GM12878 (cell line): ENCODE data around the gene R3HDM2. TPM values are rescaled to one million over a fixed set of nuclear protein-coding genes. Genes with fewer than 3 reads are reported as not detected.
A peak's percentile ranks its signal among the peaks of the same experiment; 100 is the strongest.

ENCODE experiments used
- ATAC-seq: fragments of 200-7000 bp; cut with Tn5 transposase; 3 replicates; pipeline ENCODE4 v1.9.1; 2020; ENCODE audit warnings: mild to moderate bottlenecking, moderate library complexity
- BruUV-seq: library from RNA; stranded (reverse); fragments of 400-500 nt; replicated peaks from 2 replicates; lab custom pipeline; 2021; lab: Mats Ljungman, UMichigan
- CTCF ChIA-PET: fragments of 300-600 bp; sonication (Branson Sonifier 250); formaldehyde crosslinking; extraction: SDS; loops from one replicate; lab custom pipeline; 2021; ENCODE audit warnings: inconsistent platforms; lab: Yijun Ruan, JAX
- POLR2A ChIA-PET: fragments of 350-600 bp; formaldehyde crosslinking; extraction: SDS; loops from one replicate; lab custom pipeline; 2021; ENCODE audit warnings: inconsistent platforms; lab: Charles Lee
- RAD21 ChIA-PET: fragments of 300-600 bp; sonication (Branson Sonifier 250); formaldehyde crosslinking; loops from one replicate; lab custom pipeline; 2023; ENCODE audit warnings: antibody characterized with exemption; ENCODE audit not compliant: unreplicated experiment; lab: Charles Lee
- SMC1A ChIA-PET: fragments of 300-600 bp; sonication (Branson Sonifier 250); formaldehyde crosslinking; loops from one replicate; lab custom pipeline; 2023; ENCODE audit not compliant: unreplicated experiment, uncharacterized antibody; lab: Charles Lee
- DNase-seq: peaks from one replicate; pipeline ENCODE4 v3.0.0-alpha.2; 2011; ENCODE audit warnings: low read depth, low spot score
- FAIRE-seq: peaks from 3 replicates; lab custom pipeline; 2011; peaks lifted over from hg19 to GRCh38; lab: Jason Lieb, UNC
- H2AFZ ChIP-seq: 2 replicates; pipeline ENCODE4 v1.6.0; 2011; ENCODE audit warnings: low read depth, low read length, control low read depth; ENCODE audit not compliant: control insufficient read depth
- H3K27ac ChIP-seq: 2 replicates; pipeline ENCODE4 v1.5.1; 2011; ENCODE audit warnings: control low read depth; ENCODE audit not compliant: control insufficient read depth, insufficient read depth
- H3K27me3 ChIP-seq, 2 experiments: replicated peaks in 1 of 2; 2 replicates each; pipeline versions ENCODE4 v1.6.0 to v1.6.1; 2011; ENCODE audit warnings: low read length in 1 of 2; ENCODE audit not compliant: control insufficient read depth in 2 of 2, insufficient read depth in 2 of 2
- H3K36me3 ChIP-seq, 2 experiments: 2 replicates each; pipeline ENCODE4 v1.5.1; 2011; ENCODE audit warnings: low read length in 1 of 2; ENCODE audit not compliant: control insufficient read depth in 2 of 2, insufficient read depth in 2 of 2
- H3K4me1 ChIP-seq: 2 replicates; pipeline ENCODE4 v1.6.1; 2011; ENCODE audit warnings: mild to moderate bottlenecking, low read length, moderate library complexity, mixed read lengths; ENCODE audit not compliant: control insufficient read depth, insufficient read depth
- H3K4me2 ChIP-seq: 2 replicates; pipeline ENCODE4 v1.6.0; 2011; ENCODE audit warnings: control low read depth; ENCODE audit not compliant: control insufficient read depth, insufficient read depth
- H3K4me3 ChIP-seq: fragments of 200-600 bp; sonication (generic); 2 replicates; pipeline ENCODE4 v1.5.1; 2016
- H3K79me2 ChIP-seq: 2 replicates; pipeline ENCODE4 v1.6.0; 2011; ENCODE audit warnings: low read length; ENCODE audit not compliant: control insufficient read depth, insufficient read depth
- H3K9ac ChIP-seq: 2 replicates; pipeline ENCODE4 v1.8.0; 2011; ENCODE audit warnings: low read length, control low read depth, mixed read lengths; ENCODE audit not compliant: control insufficient read depth, insufficient read depth
- H3K9me3 ChIP-seq: replicated peaks from 3 replicates; pipeline ENCODE4 v1.5.1; 2011; ENCODE audit warnings: mild to moderate bottlenecking, low read length; ENCODE audit not compliant: control insufficient read depth, insufficient read depth
- H4K20me1 ChIP-seq: 2 replicates; pipeline ENCODE4 v1.6.0; 2011; ENCODE audit not compliant: control insufficient read depth, insufficient read depth
- RUNX3 ChIP-seq: IDR thresholded peaks from 2 replicates; pipeline ENCODE4 v1.6.1; 2012; ENCODE audit warnings: low read length, inconsistent platforms
- YBX1 ChIP-seq: fragments of 450-650 bp; IDR thresholded peaks from 2 replicates; pipeline ENCODE4 v1.6.1; 2016; ENCODE audit warnings: antibody characterized with exemption
- ZNF384 ChIP-seq: IDR thresholded peaks from 2 replicates; pipeline ENCODE4 v1.6.1; 2012; ENCODE audit warnings: low read depth, mild to moderate bottlenecking, low read length, improper control_type of control experiment, borderline replicate concordance
- WGBS: methylation state at CpG from one replicate; pipeline ENCODE4 v1.1.6; 2016; ENCODE audit warnings: low lambda C conversion rate; ENCODE audit not compliant: insufficient replicate concordance, insufficient coverage; ENCODE audit errors: missing lambda C conversion rate; 5-methylcytosine and 5-hydroxymethylcytosine counted together
- in situ Hi-C: fragments of 300-500 bp; cut with MboI; formaldehyde crosslinking; loops from 9 replicates; pipeline ENCODE4 v1.14.3; 2018; ENCODE audit warnings: mixed read lengths
- intact Hi-C: fragments of 100-400 bp; cut with micrococcal nuclease; formaldehyde crosslinking; loops from one replicate; pipeline ENCODE4 v1.14.2; 2022; ENCODE audit not compliant: unreplicated experiment
- polyA plus RNA-seq, 11 experiments: library from polyadenylated mRNA; depleted of rRNA in 4 of 11; unstranded in 6 of 11; stranded (reverse) in 5 of 11; fragments of >200 nt; fragmentation: Nextera tagmentation in 4 of 11; fragmentation: Illumina TruSeq in 1 of 11; extraction: Ambion mirVana in 4 of 11; extraction: Trizol in 1 of 11; gene quantifications; 1 replicate in 1 of 11; 2 replicates in 10 of 11; pipeline versions ENCODE4 v1.2.1 to v1.2.3, GENCODE V29; 2011 to 2016; ENCODE audit warnings: inconsistent platforms in 2 of 11, missing spikeins in 2 of 11, low read depth in 1 of 11
- total RNA-seq, 4 experiments: library from RNA; depleted of rRNA in 3 of 4; stranded (reverse); fragments of >200 nt in 3 of 4; fragmentation: Illumina TruSeq in 1 of 4; extraction: Trizol in 1 of 4; gene quantifications; 2 replicates each; pipeline versions ENCODE4 v1.2.1 to v1.2.3, GENCODE V29; 2013 to 2021
- TF ChIP-seq, protein P1 (sequence below): fragments of 450-650 bp; IDR thresholded peaks from 2 replicates; pipeline ENCODE4 v1.6.1; 2017; ENCODE audit warnings: mild to moderate bottlenecking, moderate library complexity

R3HDM2 gene
- total and polyA plus RNA-seq, 10 of the 15 experiments (the other 5 are each of a cell fraction or from before 2014, with no cell fraction given) = 4.6 to 26.1 (median 11.2) TPM

GRCh38 chr12:57435293-57435692, 4.5 kb upstream of the R3HDM2 start:
- intact Hi-C loops (no loop called here), in situ Hi-C loops (no loop called here)
- no peaks in the 10 kb centered on the region for H3K9me3 ChIP-seq
- no peaks in the 10 kb centered on the region for H3K27me3 ChIP-seq
- H3K4me2 ChIP-seq = no peak overlapping the region
- no peaks in the 10 kb centered on the region for H3K36me3 ChIP-seq
- ATAC-seq = no peak
- H4K20me1 ChIP-seq = no peaks in the 10 kb centered on the region
- 41% methylated on average over 4 of the region's 4 CpGs for WGBS
- ChIA-PET SMC1A (interaction anchor here (1.0 to 1.4 kb wide), 4 partner anchors 17 to 146 kb away, joined by 3 to 4 read pairs (median 4); no protein-coding TSS in a partner anchor), RAD21 (interaction anchor here (1.9 to 4.6 kb wide), 2 partner anchors 18 to 23 kb away, joined by 4 to 31 read pairs; no protein-coding TSS in a partner anchor), CTCF (interaction anchor here (0.6 to 3.3 kb wide), 9 partner anchors 10 to 368 kb away, joined by 3 to 20 read pairs (median 4); partner anchors contain the start of gene INHBE), POLR2A (no interaction called here)
- no peak for DNase-seq
- BruUV-seq = no TSS peak
- H3K4me1 ChIP-seq = peaks cover 5% of the 10 kb centered on the region; the same call in 1 of the 2 replicates
- FAIRE-seq = no peak
- TF ChIP-seq, protein P1, sequence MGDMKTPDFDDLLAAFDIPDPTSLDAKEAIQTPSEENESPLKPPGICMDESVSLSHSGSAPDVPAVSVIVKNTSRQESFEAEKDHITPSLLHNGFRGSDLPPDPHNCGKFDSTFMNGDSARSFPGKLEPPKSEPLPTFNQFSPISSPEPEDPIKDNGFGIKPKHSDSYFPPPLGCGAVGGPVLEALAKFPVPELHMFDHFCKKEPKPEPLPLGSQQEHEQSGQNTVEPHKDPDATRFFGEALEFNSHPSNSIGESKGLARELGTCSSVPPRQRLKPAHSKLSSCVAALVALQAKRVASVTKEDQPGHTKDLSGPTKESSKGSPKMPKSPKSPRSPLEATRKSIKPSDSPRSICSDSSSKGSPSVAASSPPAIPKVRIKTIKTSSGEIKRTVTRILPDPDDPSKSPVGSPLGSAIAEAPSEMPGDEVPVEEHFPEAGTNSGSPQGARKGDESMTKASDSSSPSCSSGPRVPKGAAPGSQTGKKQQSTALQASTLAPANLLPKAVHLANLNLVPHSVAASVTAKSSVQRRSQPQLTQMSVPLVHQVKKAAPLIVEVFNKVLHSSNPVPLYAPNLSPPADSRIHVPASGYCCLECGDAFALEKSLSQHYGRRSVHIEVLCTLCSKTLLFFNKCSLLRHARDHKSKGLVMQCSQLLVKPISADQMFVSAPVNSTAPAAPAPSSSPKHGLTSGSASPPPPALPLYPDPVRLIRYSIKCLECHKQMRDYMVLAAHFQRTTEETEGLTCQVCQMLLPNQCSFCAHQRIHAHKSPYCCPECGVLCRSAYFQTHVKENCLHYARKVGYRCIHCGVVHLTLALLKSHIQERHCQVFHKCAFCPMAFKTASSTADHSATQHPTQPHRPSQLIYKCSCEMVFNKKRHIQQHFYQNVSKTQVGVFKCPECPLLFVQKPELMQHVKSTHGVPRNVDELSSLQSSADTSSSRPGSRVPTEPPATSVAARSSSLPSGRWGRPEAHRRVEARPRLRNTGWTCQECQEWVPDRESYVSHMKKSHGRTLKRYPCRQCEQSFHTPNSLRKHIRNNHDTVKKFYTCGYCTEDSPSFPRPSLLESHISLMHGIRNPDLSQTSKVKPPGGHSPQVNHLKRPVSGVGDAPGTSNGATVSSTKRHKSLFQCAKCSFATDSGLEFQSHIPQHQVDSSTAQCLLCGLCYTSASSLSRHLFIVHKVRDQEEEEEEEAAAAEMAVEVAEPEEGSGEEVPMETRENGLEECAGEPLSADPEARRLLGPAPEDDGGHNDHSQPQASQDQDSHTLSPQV = no peak
- TF ChIP-seq YBX1 (no peak), ZNF384 (no peak), RUNX3 (peak; percentile 49)
- no peak overlapping the region for H3K4me3 ChIP-seq
- H2AFZ ChIP-seq = no peak overlapping the region
- no peak overlapping the region for H3K27ac ChIP-seq
- H3K79me2 ChIP-seq = peaks cover 5% of the 10 kb centered on the region
- H3K9ac ChIP-seq = no peak overlapping the region
